ENCODE results near the gene KRTAP11-1. TPM values are rescaled to one million over a fixed set of nuclear protein-coding genes. Genes with fewer than 3 reads are reported as not detected.

KRTAP11-1 gene
- total and polyA plus RNA-seq, 2 donors: not detected

Other genes starting within 250 kb of the KRTAP11-1 start
- gene KRTAP20-2, start 246.4 kb downstream of the KRTAP11-1 start, total RNA-seq: not detected
- not detected for gene KRTAP20-2, start 246.4 kb downstream of the KRTAP11-1 start, polyA plus RNA-seq
- not detected for gene KRTAP20-3, start 238.7 kb downstream of the KRTAP11-1 start, total RNA-seq
- not detected for gene KRTAP20-3, start 238.7 kb downstream of the KRTAP11-1 start, polyA plus RNA-seq
- gene KRTAP21-3, start 162.8 kb downstream of the KRTAP11-1 start, total RNA-seq: not detected
- gene KRTAP21-3, start 162.8 kb downstream of the KRTAP11-1 start, polyA plus RNA-seq: not detected
- gene KRTAP21-2, start 134.3 kb downstream of the KRTAP11-1 start, total RNA-seq: not detected
- not detected for gene KRTAP21-2, start 134.3 kb downstream of the KRTAP11-1 start, polyA plus RNA-seq
- not detected for gene KRTAP21-1, start 126.2 kb downstream of the KRTAP11-1 start, total RNA-seq
- not detected for gene KRTAP21-1, start 126.2 kb downstream of the KRTAP11-1 start, polyA plus RNA-seq
- not detected for gene KRTAP8-1, start 68.3 kb downstream of the KRTAP11-1 start, total RNA-seq
- gene KRTAP8-1, start 68.3 kb downstream of the KRTAP11-1 start, polyA plus RNA-seq: not detected
- not detected for gene KRTAP7-1, start 51.8 kb downstream of the KRTAP11-1 start, total RNA-seq
- not detected for gene KRTAP7-1, start 51.8 kb downstream of the KRTAP11-1 start, polyA plus RNA-seq
- gene KRTAP19-8, start 156.9 kb upstream of the KRTAP11-1 start, total RNA-seq: not detected
- gene KRTAP19-8, start 156.9 kb upstream of the KRTAP11-1 start, polyA plus RNA-seq: not detected

Data from urinary bladder (tissue), 2 donors.